Renal cortical epithelial cell (primary cell): ENCODE results near the gene NKD2. TPM values are rescaled to one million over a fixed set of nuclear protein-coding genes. Genes with fewer than 3 reads are reported as not detected.

ENCODE experiments used
- DNase-seq: peaks from one replicate; pipeline ENCODE4 v3.0.0-alpha.2; 2011; ENCODE audit warnings: low read depth
- total RNA-seq: library from RNA; depleted of rRNA; stranded (reverse); fragments of >200 nt; gene quantifications from 2 replicates; pipeline ENCODE4 v1.2.3, GENCODE V29; 2014

NKD2 gene
- total RNA-seq, 1 donor from 2014 or later, result 0.10 TPM

- DNase-seq, result no peak
Measured at GRCh38 chr5:1043327-1043726, 34.7 kb downstream of the NKD2 start.

GRCh38 chr5:1044117-1044516 is 35.5 kb downstream of the NKD2 start:
- DNase-seq, result no peak

- no peak for DNase-seq
Measured at GRCh38 chr5:1045960-1046560, 37.5 kb downstream of the NKD2 start.

DNA sequence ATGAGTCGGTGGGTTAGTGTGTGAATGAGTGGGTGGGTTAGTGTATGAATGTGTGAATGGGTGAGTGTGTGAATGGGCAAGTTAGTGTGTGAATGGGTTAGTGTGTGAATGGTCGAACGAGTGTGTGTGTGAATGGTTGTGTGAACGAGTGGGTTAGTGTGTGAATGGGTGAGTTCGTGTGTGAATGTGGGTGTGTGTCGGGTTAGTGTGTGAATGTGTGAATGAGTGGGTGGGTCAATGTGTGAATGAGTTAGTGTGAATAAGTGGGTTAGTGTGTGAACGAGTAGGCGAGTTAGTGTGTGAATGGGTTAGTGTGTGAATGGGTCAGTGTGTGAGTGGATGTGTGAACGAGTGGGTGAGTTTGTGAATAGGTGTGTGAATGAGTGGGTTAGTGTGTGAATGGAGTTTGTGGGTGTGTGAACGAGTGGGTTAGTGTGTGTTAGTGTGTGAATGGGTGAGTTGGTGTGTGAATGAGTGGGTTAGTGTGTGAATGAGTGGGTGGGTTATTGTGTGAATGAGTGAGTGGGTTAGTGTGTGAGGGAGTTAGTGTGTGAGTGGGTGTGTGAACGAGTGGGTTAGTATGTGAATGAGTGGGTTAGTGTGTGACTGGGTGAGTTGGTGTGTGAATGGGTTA is 38.8 kb downstream of the NKD2 start:
- no peak for DNase-seq

DNA sequence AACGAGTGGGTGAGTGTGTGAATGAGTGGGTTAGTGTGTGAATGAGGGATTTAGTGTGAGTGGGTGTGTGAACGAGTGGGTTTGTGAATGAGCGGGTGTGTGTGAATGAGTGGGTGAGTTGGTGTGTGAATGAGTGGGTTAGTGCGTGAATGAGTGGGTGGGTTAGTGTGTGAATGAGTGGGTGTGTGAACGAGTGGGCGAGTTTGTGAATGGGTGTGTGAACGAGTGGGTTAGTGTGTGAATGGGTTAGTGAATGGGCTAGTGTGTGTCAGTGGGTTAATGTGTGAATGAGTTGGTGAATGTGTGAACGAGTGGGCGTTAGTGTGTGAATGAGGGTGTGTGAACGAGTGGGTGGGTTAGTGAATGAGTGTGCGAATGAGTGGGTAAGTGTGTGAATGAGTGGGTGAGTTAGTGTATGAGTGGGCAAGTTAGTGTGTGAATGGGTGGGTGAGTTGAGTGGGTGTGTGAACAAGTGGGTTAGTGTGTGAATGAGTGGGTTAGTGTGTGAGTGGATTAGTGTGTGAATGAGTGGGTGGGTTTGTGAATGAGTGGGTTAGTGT is 39.6 kb downstream of the NKD2 start:
- DNase-seq, result no peak

DNA sequence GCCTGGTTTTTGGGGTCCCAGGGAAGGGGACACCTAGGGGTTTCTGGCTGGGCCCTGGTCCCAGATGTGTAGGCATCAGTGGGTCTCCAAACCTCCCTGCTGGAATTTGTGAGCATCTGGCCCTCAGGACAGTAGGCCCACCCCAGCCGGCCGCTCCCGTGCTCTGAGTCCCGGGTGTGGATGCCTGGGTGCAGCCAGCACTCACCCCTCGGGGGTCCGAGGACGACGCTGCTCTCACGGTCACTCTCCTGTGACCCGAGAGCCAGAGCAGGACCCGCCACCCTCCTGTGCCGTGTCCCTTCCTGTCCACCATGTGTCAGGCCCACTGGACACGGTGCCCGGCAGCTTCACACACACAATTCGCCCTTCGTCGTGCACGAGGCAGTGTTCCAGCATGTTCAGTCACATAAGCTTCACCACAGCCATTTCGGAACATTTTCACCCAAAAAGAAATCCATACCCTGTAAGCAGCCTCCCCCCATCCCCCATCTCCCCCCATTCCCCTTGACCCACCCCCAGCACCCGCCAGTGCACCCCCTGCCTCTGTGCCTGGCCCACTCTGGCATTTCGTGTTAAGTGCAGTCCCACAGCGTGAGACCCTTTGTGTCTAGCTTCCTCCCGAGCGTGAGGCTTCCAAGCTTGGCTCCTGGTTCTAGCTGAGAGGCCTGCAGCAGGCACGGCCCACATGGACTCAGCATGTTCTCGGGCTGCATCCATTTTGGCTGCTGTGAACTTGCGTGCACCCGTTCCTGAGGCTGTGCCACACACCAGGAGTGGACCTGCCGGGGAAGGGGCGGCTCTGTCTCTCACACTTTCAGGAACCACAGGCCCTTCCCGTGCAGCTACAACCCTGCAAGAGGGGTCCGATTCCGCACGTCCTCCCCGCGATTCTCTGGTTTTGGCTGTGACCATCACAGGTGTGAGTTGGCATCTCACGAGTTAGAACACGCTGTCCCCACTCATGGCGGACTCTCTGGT is 40.5 kb downstream of the NKD2 start:
- no peak for DNase-seq

DNA sequence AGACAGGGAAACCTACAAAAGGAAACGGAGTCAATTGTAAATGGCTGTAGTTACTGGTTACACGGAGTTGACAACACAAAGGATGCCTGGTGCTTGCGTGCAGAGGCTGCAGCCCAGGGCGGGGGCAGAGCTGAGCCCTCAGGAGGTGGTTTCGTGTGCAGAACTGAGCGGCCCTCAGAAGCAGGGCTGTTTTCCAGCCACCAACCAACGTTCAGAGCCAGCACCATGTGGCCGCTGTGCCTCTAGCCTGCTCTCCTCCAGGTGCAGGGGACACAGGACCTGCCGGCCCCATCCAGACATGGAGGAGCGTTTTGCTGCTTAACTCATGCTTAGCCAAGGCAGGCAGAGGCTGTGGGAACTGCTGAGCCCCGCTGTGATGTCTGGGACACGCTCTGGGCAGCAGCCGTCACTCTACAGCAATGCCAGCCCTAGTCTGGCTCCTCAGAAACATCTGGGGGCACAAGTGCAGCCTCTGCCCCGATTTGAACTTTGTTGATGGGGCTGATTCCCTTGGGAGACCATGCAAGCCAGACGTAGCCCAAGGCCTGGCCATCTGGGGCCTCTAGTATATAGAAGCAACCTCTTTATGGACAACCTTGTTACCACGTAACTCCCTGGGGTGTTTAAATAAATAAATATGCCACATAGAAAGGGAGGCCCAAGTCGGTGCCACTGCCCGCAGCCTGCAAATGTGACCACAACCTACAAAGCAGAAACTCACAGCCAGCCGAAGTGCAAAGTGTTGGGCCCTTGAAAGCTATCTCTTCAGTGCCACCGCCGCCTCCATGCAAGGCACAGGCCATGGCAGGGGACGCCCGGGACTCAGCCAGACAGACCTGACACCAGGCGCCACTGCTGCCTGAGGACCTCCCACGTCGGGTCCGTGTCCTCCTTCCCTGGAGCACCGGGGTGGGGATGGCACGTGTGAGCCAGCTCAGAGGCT is 42.1 kb downstream of the NKD2 start:
- no peak for DNase-seq

DNA sequence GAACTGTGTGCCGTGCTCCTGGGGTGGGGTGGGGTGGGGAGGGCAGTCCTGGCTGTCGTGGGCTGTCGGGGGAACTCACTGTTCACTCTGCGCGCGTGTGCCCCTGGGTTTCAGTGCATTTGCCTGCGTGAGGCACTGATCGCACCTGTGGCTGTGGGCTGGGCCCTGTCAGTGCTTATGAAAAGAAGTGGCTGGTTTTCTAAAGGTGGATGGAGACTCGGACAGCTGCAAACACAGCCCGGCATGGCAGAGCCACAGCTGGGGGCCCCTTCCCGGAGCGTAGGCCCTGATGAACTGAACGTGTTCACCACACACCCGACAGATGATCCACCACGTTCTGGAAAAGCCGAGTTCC is 42.7 kb downstream of the NKD2 start:
- DNase-seq, result no peak

- DNase-seq, result no peak
Measured at GRCh38 chr5:1052076-1052475, 43.5 kb downstream of the NKD2 start.

DNA sequence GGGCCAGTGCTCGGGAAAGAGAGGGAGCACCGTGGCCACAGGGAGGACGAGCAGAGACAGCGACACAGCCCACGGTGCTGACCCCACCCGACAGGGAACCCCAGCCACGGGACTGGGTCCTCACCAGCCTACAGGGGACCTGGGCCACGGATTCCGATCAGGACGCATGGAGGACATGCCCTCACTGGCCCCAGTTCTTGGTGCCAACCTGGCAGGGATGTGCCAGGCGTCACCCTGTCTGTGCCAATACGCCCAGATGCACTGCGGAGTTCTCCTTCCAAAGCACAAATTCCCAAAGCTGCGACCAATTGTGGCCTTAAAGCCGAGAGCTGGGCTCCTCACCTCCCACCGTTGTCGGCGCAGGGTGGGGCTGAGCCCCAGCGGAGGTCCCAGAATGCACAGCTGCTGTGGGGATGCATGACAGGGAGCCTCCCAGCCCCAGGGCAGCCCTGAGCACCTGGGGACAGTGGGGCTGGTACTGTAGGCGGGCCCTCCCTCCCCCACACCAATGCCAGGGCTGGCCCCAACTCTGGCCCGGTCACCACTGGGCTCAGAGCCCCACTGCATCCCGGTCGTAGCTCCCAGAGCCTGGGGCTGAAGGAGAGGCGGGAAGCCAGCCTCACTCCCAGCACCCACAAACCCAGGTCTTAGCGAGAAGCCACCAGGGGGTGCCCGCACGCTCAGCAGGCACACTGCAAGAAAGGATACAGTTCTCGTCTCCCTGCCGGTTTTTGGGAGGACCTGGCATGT is 44.2 kb downstream of the NKD2 start:
- no peak for DNase-seq

DNA sequence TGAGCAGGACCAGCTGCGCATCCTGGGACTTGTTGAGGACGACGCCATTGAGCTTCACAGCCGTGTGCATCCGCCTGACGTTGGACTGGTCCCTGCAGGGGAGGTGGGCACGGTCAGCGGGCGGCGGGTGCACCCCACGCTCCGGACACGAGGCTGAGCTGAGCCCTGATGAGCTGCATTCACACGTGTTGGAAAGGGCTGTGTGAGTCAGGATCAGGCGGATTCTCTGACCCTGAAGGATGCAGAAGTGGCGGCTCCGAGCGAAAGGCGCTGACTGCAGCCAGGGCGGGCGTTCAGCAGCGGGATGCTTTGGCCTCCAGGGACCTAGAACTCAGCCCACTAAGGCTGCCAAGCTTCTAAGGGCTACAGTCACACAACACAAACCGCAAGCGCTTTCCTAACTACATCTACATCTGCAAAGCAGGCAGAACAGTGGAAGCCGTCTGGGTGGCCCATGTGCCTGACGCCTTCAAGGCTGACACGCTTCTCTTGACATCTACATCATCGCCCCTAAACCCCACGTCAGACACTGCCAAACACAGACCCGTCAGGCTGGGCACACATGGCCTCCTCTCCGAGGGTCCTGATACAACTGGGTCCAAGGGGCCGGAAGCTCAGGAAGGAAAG is 44.9 kb downstream of the NKD2 start:
- no peak for DNase-seq

DNA sequence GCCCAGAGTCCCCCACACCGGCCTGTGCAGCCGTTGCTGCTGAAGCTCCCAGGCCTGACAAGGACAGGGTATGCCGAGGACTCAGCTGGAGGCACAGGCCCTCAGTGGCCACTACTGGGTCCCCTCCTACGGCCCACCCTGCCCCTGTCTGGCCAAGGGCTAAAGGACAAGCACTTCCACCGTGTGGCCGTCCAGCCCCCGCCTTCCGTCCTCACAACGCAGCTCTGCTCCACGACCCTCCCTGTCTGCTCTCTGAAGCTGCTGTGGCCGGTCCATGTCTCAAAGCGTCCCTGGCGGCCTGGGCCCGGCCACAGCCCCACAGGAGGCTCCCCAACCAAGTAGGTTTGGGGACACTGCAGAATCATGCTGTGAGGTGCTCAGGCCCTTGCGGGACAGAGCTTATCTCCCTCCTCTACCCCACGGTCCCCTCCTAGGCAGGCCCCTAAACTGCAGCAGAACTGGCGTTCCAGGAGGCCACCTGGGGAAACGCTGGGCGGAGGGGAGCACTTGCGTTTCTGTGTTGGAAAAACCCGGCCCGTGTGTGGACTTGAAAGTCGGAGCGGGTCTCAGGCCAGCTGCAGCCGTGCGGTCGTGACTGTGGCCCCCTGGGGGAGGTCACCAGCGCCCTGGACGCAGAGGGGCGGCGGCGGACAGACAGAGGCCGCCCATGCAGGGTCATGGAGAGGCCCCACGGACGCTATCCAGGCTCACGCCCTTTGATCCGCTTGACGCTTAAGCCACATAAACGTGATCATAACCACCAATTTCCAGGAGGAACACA is 45.6 kb downstream of the NKD2 start:
- DNase-seq, result no peak

- no peak for DNase-seq
Measured at GRCh38 chr5:1054799-1055775, 46.5 kb downstream of the NKD2 start.

- DNase-seq, result no peak
Measured at GRCh38 chr5:1055896-1056610, 47.5 kb downstream of the NKD2 start.

DNA sequence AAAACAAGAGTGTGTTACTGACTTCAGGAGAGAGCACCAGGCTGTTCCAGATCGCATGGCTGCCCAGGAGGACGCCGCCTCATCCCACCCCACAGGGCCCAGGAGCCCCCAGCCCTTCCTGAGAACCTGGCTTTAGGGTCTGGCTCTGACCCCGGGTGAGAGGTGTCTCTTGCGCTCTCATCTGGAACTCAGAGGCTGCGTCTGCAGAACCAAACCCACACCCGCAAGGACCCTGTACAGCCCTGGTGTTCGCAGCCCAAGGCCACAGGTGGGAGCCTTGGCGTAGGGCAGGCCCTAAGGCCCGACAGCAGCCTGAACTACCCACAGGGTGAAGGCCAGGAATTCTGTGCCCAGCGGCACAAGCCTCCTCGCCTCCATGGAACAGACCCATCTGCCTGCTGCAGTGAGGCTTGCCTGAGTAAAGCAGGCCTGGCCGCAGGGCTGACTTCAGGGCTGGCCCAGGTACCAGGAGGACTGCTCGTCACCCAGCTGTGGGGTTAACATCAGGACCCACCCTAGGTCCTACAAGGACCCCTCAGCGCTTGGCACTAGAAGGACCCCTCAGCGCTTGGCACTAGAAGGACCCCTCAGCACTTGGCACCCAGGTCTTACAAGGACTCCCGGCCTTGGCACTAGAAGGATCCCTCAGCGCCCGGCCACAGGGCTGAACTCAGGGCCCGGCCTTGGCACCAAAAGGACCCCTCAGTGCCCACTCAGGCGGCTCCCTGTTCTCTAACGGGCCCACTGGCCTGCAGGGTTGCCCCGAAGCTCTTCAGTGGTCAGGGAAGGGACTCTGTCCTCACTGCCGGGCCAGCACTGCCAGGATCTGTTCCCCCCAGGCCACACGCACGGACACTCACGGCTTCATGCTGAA is 48.2 kb downstream of the NKD2 start:
- DNase-seq, result no peak

- no peak for DNase-seq
Measured at GRCh38 chr5:1057485-1058082, 49.0 kb downstream of the NKD2 start.
